A549 (cell line): Measurements from ENCODE around the gene KRTAP12-2.

ENCODE experiments used
- JUNB ChIP-seq: fragments of >200 bp; sonication (Bioruptor Twin); formaldehyde crosslinking; IDR thresholded peaks from 2 replicates; pipeline ENCODE4 v1.6.1; 2016
- NPAS2 ChIP-seq: fragments of 250-450 bp; sonication (Bioruptor Pico); IDR thresholded peaks from 2 replicates; pipeline ENCODE4 v1.8.0; 2022; ENCODE audit warnings: mild to moderate bottlenecking, moderate library complexity, borderline replicate concordance

GRCh38 chr21:44647222-44647552 is 19.5 kb downstream of the KRTAP12-2 start:
- TF ChIP-seq NPAS2 (no peak), JUNB (no peak)
